Smooth muscle cell (in vitro differentiated cells): ENCODE measurements around the gene ITIH4. TPM values are rescaled to one million over a fixed set of nuclear protein-coding genes. Genes with fewer than 3 reads are reported as not detected.

Experiments used
- DNase-seq: peaks from one replicate; lab custom pipeline; 2025; ENCODE audit not compliant: unreplicated experiment; lab: John Stamatoyannopoulos, UW
- H2AFZ ChIP-seq: fragments of 200-600 bp; sonication (generic); 2 replicates; pipeline ENCODE4 v1.6.0; 2016; ENCODE audit warnings: antibody characterized with exemption, low read depth, mild to moderate bottlenecking
- H3F3A ChIP-seq: fragments of 200-600 bp; sonication (generic); 2 replicates; pipeline ENCODE4 v1.6.0; 2017; ENCODE audit warnings: antibody characterized with exemption, low read depth
- H3K27ac ChIP-seq: fragments of 200-600 bp; sonication (generic); 2 replicates; pipeline ENCODE4 v1.5.1; 2016; ENCODE audit warnings: low read depth, mild to moderate bottlenecking
- H3K27me3 ChIP-seq: fragments of 200-600 bp; sonication (generic); 2 replicates; pipeline ENCODE4 v1.6.1; 2016; ENCODE audit warnings: low read depth, mild to moderate bottlenecking
- H3K36me3 ChIP-seq: fragments of 200-600 bp; sonication (generic); 2 replicates; pipeline ENCODE4 v1.5.1; 2016; ENCODE audit warnings: low read depth
- H3K4me1 ChIP-seq: fragments of 200-600 bp; sonication (generic); 2 replicates; pipeline ENCODE4 v1.5.1; 2016; ENCODE audit warnings: low read depth
- H3K4me2 ChIP-seq: fragments of 200-600 bp; sonication (generic); 2 replicates; pipeline ENCODE4 v1.6.0; 2016; ENCODE audit warnings: mild to moderate bottlenecking
- H3K4me3 ChIP-seq: fragments of 200-600 bp; sonication (generic); 2 replicates; pipeline ENCODE4 v1.5.1; 2016; ENCODE audit warnings: mild to moderate bottlenecking
- H3K79me2 ChIP-seq: fragments of 200-600 bp; sonication (generic); 2 replicates; pipeline ENCODE4 v1.6.0; 2016; ENCODE audit warnings: low read depth, mild to moderate bottlenecking
- H3K9ac ChIP-seq: fragments of 200-600 bp; sonication (generic); 2 replicates; pipeline ENCODE4 v1.6.0; 2016; ENCODE audit warnings: low read depth
- H3K9me3 ChIP-seq: fragments of 200-600 bp; sonication (generic); replicated peaks from 2 replicates; pipeline ENCODE4 v1.5.1; 2016; ENCODE audit warnings: low read depth
- H4K20me1 ChIP-seq: fragments of 200-600 bp; sonication (generic); 2 replicates; pipeline ENCODE4 v1.6.0; 2016; ENCODE audit warnings: low read depth
- CTCF ChIP-seq: fragments of 200-600 bp; sonication (generic); IDR thresholded peaks from 2 replicates; pipeline ENCODE4 v1.5.1; 2017; ENCODE audit warnings: borderline replicate concordance, mild to moderate bottlenecking, antibody characterized with exemption; ENCODE audit not compliant: insufficient read depth, poor library complexity, severe bottlenecking
- WGBS: methylation state at CpG from one replicate; pipeline ENCODE4 v1.1.7; 2016; ENCODE audit warnings: low lambda C conversion rate; 5-methylcytosine and 5-hydroxymethylcytosine counted together
- polyA plus RNA-seq: library from polyadenylated mRNA; unstranded; fragments of >200 nt; fragmentation: Nextera tagmentation; extraction: Ambion mirVana; gene quantifications from 2 replicates; pipeline ENCODE4 v1.2.1, GENCODE V29; 2016
- total RNA-seq: library from RNA; depleted of rRNA; stranded (reverse); fragments of >200 nt; gene quantifications from 2 replicates; pipeline ENCODE4 v1.2.3, GENCODE V29; 2014

The ITIH4 gene
- total and polyA plus RNA-seq, 2 experiments from 2014 or later: 1.6 TPM

GRCh38 chr3:52781741-52782140, 48.7 kb downstream of the ITIH4 start:
- Histone ChIP-seq H3F3A (no peaks in the 10 kb centered on the region), H3K4me3 (no peak overlapping the region), H3K27me3 (peaks cover 28% of the 10 kb centered on the region), H3K36me3 (no peaks in the 10 kb centered on the region), H3K4me2 (no peak overlapping the region), H3K9ac (no peak overlapping the region), H4K20me1 (no peaks in the 10 kb centered on the region), H3K79me2 (no peaks in the 10 kb centered on the region), H3K9me3 (no peaks in the 10 kb centered on the region), H2AFZ (no peak overlapping the region), H3K27ac (no peak overlapping the region), H3K4me1 (no peaks in the 10 kb centered on the region)
- DNase-seq: no peak
- 80% methylated on average over 13 of the region's 13 CpGs for WGBS
- no peak for TF ChIP-seq CTCF

GRCh38 chr3:52779837-52780585, 50.5 kb downstream of the ITIH4 start:
- Histone ChIP-seq H3K27me3 (peaks cover 28% of the 10 kb centered on the region), H3K4me3 (no peak overlapping the region), H3F3A (no peaks in the 10 kb centered on the region), H4K20me1 (no peaks in the 10 kb centered on the region), H3K79me2 (no peaks in the 10 kb centered on the region), H3K36me3 (no peaks in the 10 kb centered on the region), H3K9ac (no peak overlapping the region), H2AFZ (no peak overlapping the region), H3K27ac (no peak overlapping the region), H3K9me3 (no peaks in the 10 kb centered on the region), H3K4me1 (no peaks in the 10 kb centered on the region), H3K4me2 (no peak overlapping the region)
- 87% methylated on average over 8 of the region's 8 CpGs for WGBS
- TF ChIP-seq CTCF: no peak
- no peak for DNase-seq

GRCh38 chr3:52779011-52779836, 51.2 kb downstream of the ITIH4 start:
- Histone ChIP-seq H3K4me3 (no peak overlapping the region), H3K4me1 (no peaks in the 10 kb centered on the region), H4K20me1 (no peaks in the 10 kb centered on the region), H2AFZ (no peak overlapping the region), H3K27me3 (peaks cover 28% of the 10 kb centered on the region), H3K9ac (no peak overlapping the region), H3K27ac (no peak overlapping the region), H3K36me3 (no peaks in the 10 kb centered on the region), H3K4me2 (no peak overlapping the region), H3K9me3 (no peaks in the 10 kb centered on the region), H3K79me2 (no peaks in the 10 kb centered on the region), H3F3A (no peaks in the 10 kb centered on the region)
- TF ChIP-seq CTCF: no peak
- WGBS: 84% methylated on average over 11 of the region's 11 CpGs
- no peak for DNase-seq
